Limb (tissue), 2 donors: Measurements from ENCODE around the gene FOSB.

Experiments
- DNase-seq, 2 donors: peaks; one replicate each; pipeline ENCODE4 v3.0.0-alpha.2; 2016; ENCODE audit errors: extremely low spot score in 2 of 2

FOSB gene

GRCh38 chr19:45522010-45522941, 54.5 kb downstream of the FOSB start:
- no peak for DNase-seq

GRCh38 chr19:45523642-45524256, 56.0 kb downstream of the FOSB start:
- DNase-seq, result peak; percentile 83 to 90

- DNase-seq, result no peak
Measured at GRCh38 chr19:45524575-45525129, 56.9 kb downstream of the FOSB start.
